ENCODE results near the gene MPZ. TPM values are rescaled to one million over a fixed set of nuclear protein-coding genes. Genes with fewer than 3 reads are reported as not detected.

The MPZ gene
- polyA plus RNA-seq, 1 donor from 2014 or later = not detected

- Histone ChIP-seq H3K27ac (ENCODE audit: low read length) (no peak overlapping the region), H3K9ac (ENCODE audit: low read length) (no peak overlapping the region), H2AFZ (ENCODE audit: low read depth, low read length) (no peak overlapping the region), H3K9me3 (ENCODE audit: low read length) (no peaks in the 10 kb centered on the region), H3K4me2 (ENCODE audit: low read length) (no peak overlapping the region), H3K4me3 (ENCODE audit: low read length) (no peak overlapping the region), H3F3A (ENCODE audit: insufficient read depth, low read length, poor library complexity, severe bottlenecking) (no peaks in the 10 kb centered on the region), H3K79me2 (replicated peaks; ENCODE audit: insufficient read depth, low read length) (no peaks in the 10 kb centered on the region), H3K36me3 (ENCODE audit: insufficient read depth, low read length) (no peaks in the 10 kb centered on the region), H4K20me1 (ENCODE audit: insufficient read depth) (no peaks in the 10 kb centered on the region), H3K27me3 (ENCODE audit: insufficient read depth, low read depth, low read length) (no peaks in the 10 kb centered on the region), H3K9me2 (ENCODE audit: insufficient read depth, low read length) (no peaks in the 10 kb centered on the region)
- TF ChIP-seq, protein P1, sequence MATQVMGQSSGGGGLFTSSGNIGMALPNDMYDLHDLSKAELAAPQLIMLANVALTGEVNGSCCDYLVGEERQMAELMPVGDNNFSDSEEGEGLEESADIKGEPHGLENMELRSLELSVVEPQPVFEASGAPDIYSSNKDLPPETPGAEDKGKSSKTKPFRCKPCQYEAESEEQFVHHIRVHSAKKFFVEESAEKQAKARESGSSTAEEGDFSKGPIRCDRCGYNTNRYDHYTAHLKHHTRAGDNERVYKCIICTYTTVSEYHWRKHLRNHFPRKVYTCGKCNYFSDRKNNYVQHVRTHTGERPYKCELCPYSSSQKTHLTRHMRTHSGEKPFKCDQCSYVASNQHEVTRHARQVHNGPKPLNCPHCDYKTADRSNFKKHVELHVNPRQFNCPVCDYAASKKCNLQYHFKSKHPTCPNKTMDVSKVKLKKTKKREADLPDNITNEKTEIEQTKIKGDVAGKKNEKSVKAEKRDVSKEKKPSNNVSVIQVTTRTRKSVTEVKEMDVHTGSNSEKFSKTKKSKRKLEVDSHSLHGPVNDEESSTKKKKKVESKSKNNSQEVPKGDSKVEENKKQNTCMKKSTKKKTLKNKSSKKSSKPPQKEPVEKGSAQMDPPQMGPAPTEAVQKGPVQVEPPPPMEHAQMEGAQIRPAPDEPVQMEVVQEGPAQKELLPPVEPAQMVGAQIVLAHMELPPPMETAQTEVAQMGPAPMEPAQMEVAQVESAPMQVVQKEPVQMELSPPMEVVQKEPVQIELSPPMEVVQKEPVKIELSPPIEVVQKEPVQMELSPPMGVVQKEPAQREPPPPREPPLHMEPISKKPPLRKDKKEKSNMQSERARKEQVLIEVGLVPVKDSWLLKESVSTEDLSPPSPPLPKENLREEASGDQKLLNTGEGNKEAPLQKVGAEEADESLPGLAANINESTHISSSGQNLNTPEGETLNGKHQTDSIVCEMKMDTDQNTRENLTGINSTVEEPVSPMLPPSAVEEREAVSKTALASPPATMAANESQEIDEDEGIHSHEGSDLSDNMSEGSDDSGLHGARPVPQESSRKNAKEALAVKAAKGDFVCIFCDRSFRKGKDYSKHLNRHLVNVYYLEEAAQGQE (IDR thresholded peaks at IDR 0.05; ENCODE audit: borderline replicate concordance) = no peak
- TF ChIP-seq SMC3 (conservative IDR thresholded peaks at IDR 0.05; ENCODE audit: poor library complexity) = no peak
- no peak for TF ChIP-seq CTCF (IDR thresholded peaks at IDR 0.05; ENCODE audit: poor library complexity, severe bottlenecking)
- no peak for TF ChIP-seq RAD21 (conservative IDR thresholded peaks at IDR 0.05)
- no peak for TF ChIP-seq TAF1 (IDR thresholded peaks at IDR 0.05; ENCODE audit: low read depth)
- TF ChIP-seq EP300 (conservative IDR thresholded peaks at IDR 0.05; ENCODE audit: poor library complexity, severe bottlenecking) = no peak
- TF ChIP-seq POLR2AphosphoS5 (IDR thresholded peaks at IDR 0.05) = no peak
- TF ChIP-seq EZH2 (IDR thresholded peaks at IDR 0.05; ENCODE audit: borderline replicate concordance, insufficient read depth, low read length, poor library complexity, severe bottlenecking) = no peak
- TF ChIP-seq MXI1 (conservative IDR thresholded peaks at IDR 0.05; ENCODE audit: poor library complexity, severe bottlenecking) = no peak
These were observed 47.3 kb upstream of the MPZ start for GRCh38 chr1:161357073-161357472.

- Histone ChIP-seq H3K4me2 (ENCODE audit: low read length) (no peak overlapping the region), H3K9ac (ENCODE audit: low read length) (no peak overlapping the region), H3K4me3 (ENCODE audit: low read length) (no peak overlapping the region), H3K79me2 (replicated peaks; ENCODE audit: insufficient read depth, low read length) (no peaks in the 10 kb centered on the region), H3F3A (ENCODE audit: insufficient read depth, low read length, poor library complexity, severe bottlenecking) (no peaks in the 10 kb centered on the region), H4K20me1 (ENCODE audit: insufficient read depth) (no peaks in the 10 kb centered on the region), H3K27ac (ENCODE audit: low read length) (no peak overlapping the region), H2AFZ (ENCODE audit: low read depth, low read length) (no peak overlapping the region), H3K27me3 (ENCODE audit: insufficient read depth, low read depth, low read length) (no peaks in the 10 kb centered on the region), H3K9me3 (ENCODE audit: low read length) (no peaks in the 10 kb centered on the region), H3K9me2 (ENCODE audit: insufficient read depth, low read length) (no peaks in the 10 kb centered on the region), H3K36me3 (ENCODE audit: insufficient read depth, low read length) (no peaks in the 10 kb centered on the region)
- TF ChIP-seq SMC3 (conservative IDR thresholded peaks at IDR 0.05; ENCODE audit: poor library complexity) (no peak), EZH2 (IDR thresholded peaks at IDR 0.05; ENCODE audit: borderline replicate concordance, insufficient read depth, low read length, poor library complexity, severe bottlenecking) (no peak), POLR2AphosphoS5 (IDR thresholded peaks at IDR 0.05) (no peak), RAD21 (conservative IDR thresholded peaks at IDR 0.05) (no peak), CTCF (IDR thresholded peaks at IDR 0.05; ENCODE audit: poor library complexity, severe bottlenecking) (no peak), TAF1 (IDR thresholded peaks at IDR 0.05; ENCODE audit: low read depth) (no peak), MXI1 (conservative IDR thresholded peaks at IDR 0.05; ENCODE audit: poor library complexity, severe bottlenecking) (no peak), EP300 (conservative IDR thresholded peaks at IDR 0.05; ENCODE audit: poor library complexity, severe bottlenecking) (no peak)
- TF ChIP-seq, protein P1 (IDR thresholded peaks at IDR 0.05; ENCODE audit: borderline replicate concordance) = no peak
These were observed 41.7 kb upstream of the MPZ start for GRCh38 chr1:161351482-161351881.
